DMS153 (cell line): Measurements from ENCODE around the gene NALCN.
"Not testable (repeated sequence)": the region's sequence is repeated elsewhere in the genome, so short reads cannot be mapped to it uniquely, and the experiment has no call there.

Experiments used
- DNase-seq: peaks from one replicate; lab custom pipeline; 2025; lab: John Stamatoyannopoulos, UW

Gene NALCN

DNA sequence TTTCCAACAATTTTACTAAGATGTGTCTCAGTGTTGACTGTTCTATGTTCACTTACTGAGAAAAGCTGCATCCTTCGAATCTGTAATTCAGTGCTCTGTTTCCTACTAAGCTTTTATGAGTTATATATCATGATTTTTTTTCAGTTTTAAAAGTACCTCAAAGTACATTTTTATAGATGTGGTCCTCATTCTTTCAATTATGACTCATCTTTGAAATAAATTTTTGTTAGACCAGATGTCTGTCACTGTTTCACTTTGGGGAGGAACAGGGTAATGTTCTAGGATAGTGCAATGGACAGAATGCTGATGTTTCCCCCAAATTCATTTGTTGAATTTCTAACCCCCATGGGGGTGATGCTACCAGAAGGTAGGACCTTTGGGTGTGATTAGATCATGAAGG, 74.8 kb downstream of the NALCN start:
- no peak for DNase-seq

DNA sequence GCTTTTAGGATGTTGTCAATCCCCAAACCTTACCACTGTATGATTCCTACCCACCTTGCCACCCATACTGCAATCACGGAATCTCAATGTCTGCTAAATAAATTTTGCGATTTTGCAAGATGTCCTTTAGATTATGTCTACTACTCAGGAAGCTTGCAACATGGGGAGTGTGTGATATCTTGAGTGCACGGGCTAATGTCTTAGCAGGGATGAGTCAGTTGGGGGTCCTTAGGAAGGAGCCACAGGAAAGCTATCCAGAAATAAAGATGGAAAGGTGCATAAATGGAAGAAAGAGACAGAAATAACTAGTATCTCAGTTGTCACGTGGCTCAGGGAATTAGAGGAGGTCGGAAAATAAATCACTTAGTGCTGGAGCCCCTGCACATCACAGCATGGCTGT, 77.1 kb downstream of the NALCN start:
- no peak for DNase-seq

DNA sequence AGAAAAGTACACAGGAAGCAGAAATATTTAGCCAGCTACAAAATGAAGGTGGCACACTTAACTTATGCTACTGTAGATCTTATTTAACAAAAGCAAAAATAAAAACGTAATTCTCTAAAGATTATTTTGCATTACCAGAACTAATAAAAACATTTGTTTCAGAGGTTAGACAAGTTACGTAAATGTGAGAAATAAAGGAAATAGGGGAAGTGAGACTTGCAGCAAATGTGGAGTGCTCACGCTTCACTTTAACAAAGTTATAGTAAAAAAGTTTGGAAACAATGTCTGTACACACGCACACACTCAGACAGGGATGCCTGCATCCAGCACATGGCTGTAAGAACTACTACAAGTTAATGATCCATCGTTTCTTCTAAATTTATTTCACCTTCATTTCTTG, 83.7 kb downstream of the NALCN start:
- DNase-seq: no peak

DNA sequence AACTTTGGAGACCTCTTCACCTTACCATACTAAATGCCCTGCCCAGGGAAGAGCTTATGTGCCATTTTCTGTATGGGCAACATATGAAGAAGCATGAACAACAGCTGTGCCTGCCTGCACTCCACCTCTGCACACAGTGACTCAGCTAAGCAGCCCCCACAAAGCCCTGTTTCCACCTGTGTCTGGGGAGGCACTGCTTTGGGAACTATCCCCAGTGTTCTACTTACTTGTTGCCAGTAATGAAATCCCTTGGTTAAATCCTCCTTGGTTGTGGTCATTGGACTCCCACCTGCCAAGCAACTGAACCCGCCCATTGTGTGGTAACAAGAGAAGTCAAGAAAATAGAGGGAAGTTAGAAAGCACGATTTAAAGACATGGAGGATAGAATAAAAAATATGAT, 84.6 kb downstream of the NALCN start:
- no peak for DNase-seq

DNA sequence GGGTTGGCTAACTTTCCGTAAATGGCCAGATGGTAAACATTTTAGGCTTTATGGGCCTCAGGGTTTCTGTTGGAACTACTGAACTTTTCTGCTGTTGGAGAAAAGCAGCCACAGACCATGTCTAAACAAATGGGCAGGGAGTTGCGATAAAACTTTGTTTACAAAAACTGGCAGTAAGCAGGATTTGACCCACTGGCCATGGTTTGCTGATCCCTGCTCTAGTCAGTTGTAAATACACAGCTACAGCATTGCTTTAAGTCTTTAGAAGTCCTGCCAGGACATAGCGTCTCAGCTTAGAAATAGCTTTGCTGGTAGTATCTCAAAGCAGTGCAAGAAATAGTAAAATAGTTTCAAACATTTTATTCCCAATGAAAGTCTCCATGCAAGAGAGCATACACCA, 88.4 kb downstream of the NALCN start:
- no peak for DNase-seq

DNA sequence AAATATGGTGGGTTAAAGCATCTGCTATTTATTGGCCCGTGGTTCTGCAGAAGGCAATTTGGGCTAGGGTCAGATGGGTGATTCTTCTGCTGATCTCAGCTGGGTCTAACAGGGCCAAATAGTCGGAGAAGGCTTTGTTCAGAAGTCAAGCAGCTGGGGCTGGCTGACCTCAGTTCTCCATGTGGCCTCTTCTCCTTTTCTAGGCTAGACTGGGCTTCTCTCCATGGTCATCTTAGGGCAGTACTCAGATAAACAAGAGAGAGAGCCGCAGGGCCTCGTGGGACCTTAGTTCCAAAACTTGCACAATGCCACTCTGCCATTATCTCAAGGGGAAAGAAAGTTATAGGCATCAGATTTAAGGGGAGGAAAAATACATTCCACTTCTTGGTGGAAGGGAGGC, 89.6 kb downstream of the NALCN start:
- DNase-seq: no peak

DNA sequence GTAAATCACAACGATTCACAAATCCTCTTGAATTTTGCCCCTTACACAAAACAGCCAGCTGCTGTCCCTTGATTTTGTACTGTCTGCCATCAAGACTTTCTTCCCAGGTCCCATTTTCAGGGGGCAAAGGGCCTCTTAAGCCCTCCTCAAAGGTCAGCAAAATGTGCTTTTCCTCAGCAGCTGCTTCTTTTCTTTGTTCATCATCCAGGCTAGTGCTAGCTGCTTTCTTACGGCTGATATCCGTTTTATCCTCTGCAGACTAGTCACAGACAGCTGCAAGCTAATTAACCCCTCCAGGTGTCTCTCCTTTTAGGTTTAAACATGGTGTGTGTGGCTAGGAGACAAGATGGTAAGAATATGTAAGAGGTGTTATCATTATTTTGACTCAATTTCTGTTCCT, 90.9 kb downstream of the NALCN start:
- DNase-seq: no peak

DNA sequence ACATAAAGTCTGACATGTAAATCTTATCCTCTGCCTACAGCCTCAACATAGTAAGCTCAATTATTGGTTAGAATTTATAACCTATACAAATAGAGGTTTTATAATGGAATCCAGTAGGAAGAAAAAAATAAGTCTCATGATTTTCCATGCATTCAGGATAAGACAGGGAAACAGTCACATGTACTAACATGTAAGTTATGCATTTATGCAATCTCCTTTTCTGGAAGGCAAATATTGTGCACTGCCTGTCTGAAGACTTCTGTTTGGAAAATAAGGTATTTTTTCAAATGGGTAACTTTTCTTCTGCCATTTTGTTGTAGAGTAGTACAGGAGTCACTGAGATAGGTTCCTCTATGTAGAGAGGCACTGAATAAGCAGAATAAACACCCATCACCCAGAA, 92.7 kb downstream of the NALCN start:
- DNase-seq: no peak

DNA sequence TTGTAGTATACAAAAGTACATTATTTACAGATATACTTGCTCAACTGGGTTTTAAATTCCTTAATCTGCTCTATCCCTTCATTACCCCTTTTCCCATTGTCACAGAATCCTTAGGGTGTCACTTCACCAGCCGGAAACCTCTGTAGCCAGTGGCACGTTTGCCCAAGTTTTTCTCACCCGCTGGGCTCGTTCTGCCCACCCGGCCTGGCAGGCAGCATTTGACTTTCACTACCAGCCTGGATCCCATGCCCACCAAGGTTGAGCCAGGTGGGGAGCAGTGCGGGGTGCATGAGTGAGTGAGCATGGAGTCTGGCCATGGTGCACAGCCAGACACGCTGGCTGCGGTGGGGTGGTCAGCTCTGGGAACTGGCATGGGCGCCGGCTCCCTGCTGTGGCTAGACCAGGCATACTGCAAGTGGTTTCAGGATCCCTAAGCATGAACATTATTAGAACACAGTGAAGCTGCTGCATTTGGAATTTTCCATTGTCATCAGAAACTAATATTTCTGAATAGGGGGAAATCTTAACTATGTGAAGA, 98.3 kb downstream of the NALCN start:
- no peak for DNase-seq

DNA sequence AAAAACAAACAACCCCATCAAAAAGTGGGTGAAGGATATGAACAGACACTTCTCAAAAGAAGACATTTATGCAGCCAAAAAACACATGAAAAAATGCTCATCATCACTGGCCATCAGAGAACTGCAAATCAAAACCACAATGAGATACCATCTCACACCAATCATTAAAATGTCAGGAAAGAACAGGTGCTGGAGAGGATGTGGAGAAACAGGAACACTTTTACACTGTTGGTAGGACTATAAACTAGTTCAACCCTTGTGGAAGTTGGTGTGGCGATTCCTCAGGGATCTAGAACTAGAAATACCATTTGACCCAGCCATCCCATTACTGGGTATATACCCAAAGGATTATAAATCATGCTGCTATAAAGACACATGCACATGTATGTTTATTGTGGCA, 102.8 kb downstream of the NALCN start:
- DNase-seq: not testable (repeated sequence)

DNA sequence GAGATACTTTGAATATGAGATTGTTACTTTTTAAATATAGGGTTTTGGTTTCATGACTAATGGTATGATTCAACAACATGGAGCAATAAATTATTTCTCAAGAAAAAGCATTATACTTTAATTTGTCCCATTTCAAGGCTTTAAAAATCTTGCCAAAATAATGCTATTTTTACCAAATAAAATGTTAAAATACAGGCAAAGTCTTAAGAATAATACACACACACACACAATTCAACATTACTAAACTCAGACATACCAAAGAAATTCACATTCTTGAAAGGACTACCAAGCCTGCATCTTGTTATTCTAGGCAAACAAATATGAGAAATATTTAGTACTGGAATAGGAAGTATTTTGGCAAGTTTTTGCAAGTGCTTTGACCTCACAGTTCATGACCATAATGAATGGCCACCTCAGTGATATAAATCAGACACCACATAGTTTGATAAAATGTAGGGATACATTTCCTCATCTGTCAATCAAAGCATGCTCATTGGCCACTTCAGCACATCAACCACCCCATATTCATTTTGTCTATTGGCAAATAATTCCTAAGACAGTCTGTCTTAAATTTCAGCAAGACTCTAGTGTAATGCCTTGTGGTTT, 107.2 kb downstream of the NALCN start:
- DNase-seq: no peak

DNA sequence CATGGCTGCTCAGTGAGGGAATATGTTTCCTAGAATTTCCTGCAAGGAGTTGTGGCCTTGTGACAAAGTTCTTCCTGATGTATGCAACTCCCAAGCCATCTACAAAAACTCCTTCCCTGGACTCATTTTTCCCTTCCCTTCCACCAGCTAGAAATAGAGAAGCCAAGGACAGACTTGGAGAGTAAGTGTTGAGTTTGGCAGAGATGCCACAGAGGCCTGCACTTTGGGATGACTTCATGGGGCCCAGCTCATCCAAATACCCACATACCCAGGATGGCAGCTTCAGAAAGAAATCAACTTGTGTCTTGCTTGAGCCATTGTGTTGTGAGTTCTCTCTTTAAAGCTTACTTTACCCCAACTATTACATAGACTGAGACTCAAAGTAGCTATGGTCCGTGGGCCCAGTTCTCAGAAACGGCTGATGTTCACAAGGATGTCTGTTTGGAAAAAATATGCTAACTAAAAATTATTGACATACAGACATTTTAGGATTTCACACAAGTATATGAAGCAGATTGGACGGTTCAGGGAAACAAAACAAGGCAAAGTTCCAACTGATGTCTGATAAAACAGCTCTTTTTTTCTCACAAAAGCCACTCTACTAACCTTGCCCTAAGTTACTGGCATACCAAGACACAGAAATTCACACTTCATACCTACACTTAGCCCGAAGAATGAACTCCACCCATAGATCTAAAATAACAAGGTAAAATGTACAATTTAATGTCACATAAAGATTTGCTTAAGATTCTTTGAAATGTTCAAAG, 107.9 kb downstream of the NALCN start:
- no peak for DNase-seq

DNA sequence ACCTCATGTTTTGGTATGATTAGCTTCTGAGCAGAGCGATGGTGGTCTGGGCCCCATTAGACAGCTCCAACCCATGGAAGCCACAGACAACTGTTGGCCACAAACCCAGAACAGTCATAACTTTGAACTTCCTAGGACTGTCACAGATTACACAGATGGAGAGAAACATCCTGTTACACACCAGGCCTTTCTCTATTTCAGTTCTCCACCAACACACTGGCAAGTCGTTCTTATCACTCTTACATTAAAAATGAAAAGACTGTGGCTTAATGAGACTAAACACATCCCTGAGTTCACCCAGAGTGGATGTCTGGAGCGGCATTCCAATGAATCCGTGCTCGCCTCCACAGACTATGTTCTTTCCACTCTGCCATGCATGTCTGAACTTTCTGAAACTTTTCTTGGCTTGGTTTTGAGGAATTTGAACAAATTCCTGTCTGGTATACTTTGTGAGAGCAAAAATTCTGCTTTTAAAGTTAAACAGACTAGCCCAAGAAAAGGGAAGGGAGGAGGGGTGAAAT, 109.1 kb downstream of the NALCN start:
- no peak for DNase-seq

DNA sequence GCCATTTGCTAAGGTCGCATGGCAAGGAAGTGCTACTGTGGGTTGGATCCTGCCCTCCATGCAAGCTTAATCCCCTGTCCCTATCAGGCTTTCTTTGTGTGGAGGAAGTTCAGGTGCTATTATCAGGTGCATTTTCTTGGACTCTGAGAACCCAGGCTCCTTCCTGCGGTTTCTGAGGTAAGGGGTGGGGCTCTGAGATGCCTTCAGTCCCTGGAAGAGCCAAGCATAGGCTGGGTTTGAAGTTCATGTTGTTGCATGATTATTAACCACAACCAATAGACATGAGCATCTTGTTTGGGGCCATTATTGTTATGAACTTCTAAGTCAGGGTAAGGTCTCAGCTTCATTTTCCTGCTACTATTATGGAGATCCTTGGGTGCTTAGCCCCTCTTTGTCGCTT, 109.5 kb downstream of the NALCN start:
- no peak for DNase-seq

DNA sequence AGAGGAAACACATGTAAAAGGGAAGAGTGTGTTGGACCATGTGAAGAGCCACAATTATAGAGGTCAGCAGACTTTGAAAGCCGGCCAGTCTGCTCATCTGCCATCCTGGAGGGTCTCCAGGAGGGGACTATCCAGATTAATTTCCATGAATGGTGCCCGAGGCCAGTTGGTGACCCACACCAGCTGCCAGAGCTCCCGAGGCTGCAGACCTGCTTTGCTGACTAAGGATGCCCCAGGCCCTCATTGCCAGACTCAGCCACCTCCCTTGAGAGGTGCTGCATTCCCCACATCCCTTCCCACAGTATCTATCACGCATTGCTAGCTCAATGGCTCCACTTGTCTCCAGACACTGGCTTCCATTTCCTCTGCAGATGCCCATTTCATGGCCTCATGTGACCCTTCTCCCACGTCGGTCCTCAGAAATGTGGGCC, 110.3 kb downstream of the NALCN start:
- no peak for DNase-seq

DNA sequence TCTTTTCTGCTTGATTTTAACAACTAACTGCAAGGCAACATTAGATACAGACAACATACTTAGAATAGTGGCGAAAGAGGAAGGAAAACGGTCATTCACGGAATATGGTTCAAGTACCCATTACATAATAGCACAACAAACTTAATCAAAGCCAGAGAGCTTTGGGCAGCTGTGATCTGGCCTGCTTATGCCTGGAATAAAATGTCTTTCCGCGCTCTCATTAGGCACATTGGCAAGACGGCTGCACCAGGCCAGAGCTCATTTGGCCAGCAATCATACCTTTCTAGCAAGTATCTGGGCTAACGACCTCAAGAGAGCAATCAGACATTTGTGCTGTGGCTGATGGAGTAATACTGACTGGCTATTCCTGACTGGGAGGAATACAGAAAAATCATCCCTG, 112.8 kb downstream of the NALCN start:
- no peak for DNase-seq

DNA sequence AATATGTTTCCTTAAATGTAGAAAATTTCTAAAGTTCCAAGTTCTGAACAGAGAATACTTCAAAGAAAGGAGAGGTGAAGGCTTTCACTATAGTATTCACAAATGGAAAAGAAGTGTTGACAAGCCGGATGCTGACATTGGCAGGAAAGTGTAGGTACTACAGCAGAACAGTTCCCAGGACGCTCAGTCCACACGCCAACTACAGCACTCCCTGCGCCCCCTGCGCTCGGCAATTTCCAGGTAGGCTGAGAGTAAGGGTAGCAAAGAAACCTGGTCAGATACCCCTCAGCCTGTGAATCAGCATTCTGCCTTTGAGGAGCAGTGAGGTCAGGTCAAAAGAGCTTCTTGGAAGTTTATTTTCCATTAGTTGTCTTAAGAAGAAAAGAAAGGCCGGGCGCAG, 115.3 kb downstream of the NALCN start:
- no peak for DNase-seq

DNA sequence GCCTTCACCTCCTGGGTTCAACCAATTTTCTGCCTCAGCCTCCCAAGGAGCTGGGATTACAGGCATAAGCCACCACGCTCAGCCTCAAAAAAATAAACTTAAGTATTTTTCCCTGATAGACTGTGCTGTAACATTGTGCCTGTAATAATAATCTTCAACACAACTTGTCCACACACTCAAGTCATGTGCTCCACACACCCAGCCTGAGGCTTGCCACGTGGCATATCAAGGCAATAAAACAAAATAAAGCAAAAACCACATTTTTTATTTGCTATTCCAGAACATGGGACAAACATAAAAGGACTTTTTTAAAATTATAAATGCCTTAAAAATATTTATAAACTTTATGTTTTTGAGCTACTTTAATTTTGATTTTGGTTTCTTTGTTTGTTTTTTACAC, 115.8 kb downstream of the NALCN start:
- DNase-seq: no peak

DNA sequence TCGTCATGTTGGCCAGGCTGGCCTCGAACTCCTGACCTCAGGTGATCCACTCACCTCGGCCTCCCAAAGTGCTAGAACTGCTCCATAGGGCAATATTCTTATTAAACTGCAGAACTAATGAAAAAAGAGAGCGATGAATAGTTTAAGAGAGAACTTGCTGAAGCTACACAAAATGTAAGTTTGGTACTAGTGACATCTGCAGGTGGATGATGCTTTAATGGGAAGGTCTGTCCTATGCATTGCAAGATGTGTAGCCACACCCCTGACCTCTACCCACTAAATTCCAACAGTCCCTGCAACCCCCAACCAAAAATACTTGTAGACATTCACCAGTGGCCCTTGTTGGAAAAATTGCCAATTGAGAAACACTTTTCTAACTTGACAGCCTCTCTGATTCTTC, 117.8 kb downstream of the NALCN start:
- no peak for DNase-seq

DNA sequence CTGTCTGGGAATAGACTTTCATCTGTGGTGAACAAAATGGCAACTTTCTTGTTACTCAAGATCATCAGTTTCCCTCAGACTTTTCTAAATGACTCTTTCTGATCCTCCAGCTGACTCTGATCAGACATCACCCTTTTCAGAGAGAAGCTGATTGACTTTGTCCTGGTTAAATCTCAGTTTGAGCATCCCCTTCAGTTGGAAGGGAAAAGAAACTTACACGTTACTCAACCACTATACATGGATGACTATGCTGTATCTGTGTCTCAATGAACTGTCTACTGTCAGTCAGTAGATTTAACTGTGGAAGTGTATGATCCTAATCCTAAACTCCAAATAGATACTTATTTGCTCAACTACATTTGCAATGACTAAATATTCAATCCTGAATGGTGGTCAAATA, 118.5 kb downstream of the NALCN start:
- DNase-seq: no peak

DNA sequence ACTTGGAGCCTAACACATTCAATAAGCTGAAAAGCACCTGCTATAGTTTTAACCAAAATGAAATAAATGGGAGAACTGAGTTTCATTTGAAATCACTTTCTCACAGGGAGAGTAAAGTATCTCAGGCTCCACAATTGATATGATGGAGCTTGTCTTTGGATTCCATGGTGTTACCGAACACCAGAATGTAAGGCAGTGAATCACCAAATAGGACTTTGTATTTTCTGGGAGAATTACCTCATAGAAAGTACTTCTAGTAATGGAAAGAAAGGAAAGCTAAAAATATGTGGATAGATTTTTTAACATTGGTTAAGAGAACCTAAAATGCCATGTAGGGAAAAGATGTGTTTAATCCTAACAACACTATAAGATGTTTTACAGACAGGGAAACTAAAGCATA, 123.6 kb downstream of the NALCN start:
- DNase-seq: no peak

DNA sequence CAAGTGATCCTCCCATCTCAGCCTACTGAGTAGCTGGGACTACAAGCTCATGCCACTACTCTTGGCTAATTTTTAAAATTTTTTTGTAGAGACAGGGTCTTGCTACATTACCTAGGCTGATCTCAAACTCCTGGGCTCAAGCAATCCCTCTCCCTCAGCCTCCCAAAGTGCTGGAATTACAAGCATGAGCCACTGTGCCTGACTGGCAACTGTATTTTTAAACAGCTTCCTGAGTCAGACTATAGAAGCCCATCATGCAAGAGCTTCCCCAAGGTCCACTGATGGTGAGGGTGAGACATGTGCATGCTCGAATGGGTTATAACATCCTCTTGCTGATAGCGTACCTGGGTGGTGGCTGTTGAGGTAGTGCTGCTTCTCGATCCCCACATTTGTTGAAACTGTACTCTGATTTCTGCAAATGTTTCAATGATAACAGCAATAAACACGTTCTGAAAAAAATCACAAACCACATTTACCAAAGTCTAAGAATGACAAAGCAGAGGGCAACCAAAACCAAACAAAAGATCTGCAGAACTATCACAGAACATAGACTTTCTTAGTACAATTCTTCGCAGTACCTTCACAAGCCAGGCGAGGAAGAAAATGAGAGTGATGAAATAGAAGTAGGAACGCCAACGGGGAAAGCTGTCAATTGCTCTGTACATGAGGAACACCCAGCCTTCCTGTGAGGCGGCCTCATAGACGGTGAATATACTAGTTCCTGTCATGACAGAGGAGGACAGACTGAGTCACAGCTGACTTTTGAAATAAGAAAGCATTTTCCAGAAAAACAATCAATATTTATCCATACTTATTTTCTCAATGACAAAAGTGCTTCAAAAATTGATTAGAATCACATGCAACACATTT, 124.4 kb downstream of the NALCN start:
- no peak for DNase-seq

DNA sequence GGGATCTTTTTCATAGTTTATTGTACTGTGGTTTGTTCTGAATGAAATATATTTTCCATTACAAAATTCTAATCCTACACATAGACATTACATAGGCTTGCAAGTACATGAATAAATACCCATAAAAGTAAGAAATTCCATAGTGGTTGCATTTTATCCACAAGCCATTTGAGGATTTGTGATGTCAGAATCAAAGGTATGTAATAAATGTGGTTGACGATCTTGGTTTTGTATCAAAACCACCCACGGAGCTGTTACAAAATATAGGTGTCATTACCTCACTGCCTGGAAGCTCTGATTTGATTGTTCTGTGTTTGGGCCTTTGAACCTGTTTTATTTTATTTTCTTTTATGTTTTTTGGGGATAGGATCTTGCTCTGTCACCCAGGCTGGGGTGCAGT, 125.1 kb downstream of the NALCN start:
- DNase-seq: no peak
